ENCODE results near the gene EIF2AK2.

The EIF2AK2 gene

DNA sequence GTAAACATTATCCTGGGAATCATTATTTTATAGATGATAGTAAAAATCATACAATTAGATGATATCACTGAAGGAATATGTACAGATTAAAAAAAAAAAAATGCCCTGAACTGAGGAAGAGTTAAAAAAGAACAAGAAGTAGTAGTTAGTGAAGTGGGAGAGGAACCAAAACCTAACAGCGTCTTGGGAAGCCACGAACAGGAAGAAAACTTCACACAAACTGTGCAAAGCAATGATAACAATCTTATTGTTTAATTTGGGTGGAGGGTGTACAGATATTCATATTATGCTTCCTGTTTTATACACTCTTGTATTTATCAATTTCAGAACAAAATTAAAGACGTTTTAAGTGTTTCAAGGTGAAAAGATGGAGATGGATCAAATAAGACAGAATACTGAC, 76.1 kb downstream of the EIF2AK2 start:
- in situ Hi-C loops (cut with MboI; ENCODE audit: low sequenced_read_pairs, unreplicated experiment), result no loop called here
- TF ChIP-seq, protein P1, sequence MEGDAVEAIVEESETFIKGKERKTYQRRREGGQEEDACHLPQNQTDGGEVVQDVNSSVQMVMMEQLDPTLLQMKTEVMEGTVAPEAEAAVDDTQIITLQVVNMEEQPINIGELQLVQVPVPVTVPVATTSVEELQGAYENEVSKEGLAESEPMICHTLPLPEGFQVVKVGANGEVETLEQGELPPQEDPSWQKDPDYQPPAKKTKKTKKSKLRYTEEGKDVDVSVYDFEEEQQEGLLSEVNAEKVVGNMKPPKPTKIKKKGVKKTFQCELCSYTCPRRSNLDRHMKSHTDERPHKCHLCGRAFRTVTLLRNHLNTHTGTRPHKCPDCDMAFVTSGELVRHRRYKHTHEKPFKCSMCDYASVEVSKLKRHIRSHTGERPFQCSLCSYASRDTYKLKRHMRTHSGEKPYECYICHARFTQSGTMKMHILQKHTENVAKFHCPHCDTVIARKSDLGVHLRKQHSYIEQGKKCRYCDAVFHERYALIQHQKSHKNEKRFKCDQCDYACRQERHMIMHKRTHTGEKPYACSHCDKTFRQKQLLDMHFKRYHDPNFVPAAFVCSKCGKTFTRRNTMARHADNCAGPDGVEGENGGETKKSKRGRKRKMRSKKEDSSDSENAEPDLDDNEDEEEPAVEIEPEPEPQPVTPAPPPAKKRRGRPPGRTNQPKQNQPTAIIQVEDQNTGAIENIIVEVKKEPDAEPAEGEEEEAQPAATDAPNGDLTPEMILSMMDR (IDR thresholded peaks at IDR 0.05; ENCODE audit: borderline replicate concordance, control extremely low read depth, extremely low read depth, insufficient read depth, missing control alignments), result no peak
- DNase-seq (ENCODE audit: low spot score), result no peak

DNA sequence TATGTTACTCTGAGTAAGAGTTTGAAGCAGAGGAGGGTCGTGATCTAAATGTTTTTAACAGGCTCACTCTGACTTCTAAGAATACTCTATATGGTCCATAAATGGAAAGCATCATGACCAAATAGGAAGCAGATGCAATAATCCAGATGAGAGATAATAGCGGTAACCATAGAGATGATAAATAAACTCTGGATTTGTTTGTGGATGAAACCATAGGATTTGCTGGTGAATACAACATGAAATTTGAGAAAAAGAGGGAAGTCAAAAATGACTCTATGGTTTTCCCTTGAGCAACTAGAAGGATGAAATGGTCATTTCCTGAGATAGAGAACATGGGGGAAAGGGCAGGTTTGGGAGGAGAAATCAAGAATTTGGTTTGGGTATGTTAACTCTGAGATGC, 76.5 kb downstream of the EIF2AK2 start:
- DNase-seq (ENCODE audit: low spot score), result no peak
- TF ChIP-seq, protein P1 (IDR thresholded peaks at IDR 0.05; ENCODE audit: borderline replicate concordance, control extremely low read depth, extremely low read depth, insufficient read depth, missing control alignments), result no peak
- in situ Hi-C loops (cut with MboI; ENCODE audit: low sequenced_read_pairs, unreplicated experiment), result no loop called here

DNA sequence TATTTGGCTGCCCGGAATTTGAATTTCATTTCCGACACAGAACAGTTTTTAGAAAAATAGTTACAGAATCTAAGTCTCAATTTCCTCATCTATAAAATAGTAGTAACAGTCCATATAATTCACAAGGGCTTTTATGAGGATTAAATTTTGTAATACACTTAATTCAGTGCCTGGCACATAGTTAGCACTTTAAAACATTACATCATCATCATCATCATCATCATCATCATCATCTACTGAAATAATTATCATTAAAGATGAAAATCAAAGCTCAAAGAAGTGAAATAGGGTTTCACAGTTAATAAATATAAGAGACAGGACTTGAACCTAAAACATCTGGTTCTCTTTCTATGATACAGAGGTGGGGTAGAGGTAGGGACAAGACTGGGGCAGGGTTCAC, 85.8 kb downstream of the EIF2AK2 start:
- TF ChIP-seq, protein P1 (IDR thresholded peaks at IDR 0.05; ENCODE audit: borderline replicate concordance, control extremely low read depth, extremely low read depth, insufficient read depth, missing control alignments), result no peak
- in situ Hi-C loops (cut with MboI; ENCODE audit: low sequenced_read_pairs, unreplicated experiment), result no loop called here
- no peak for DNase-seq (ENCODE audit: low spot score)

DNA sequence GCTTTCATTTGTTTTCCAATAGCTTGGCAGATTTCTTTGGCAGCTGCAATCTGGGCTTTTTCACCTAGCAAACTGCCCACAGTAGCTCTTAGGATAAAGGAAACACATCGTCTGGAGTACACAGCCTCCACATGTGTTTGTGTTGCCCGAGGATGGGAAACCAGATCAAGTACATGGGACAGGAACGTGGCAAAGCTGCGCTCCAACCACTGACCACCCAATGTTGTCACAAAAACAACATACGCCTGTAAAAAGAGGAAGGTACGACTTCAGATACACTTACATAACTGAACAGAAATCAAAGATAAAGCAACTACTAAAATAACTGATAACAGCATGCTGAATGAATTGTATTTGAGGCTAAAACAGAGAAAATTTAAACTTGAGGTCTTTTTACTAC, 88.1 kb downstream of the EIF2AK2 start:
- no peak for DNase-seq (ENCODE audit: low spot score)
- in situ Hi-C loops (cut with MboI; ENCODE audit: low sequenced_read_pairs, unreplicated experiment), result no loop called here
- TF ChIP-seq, protein P1 (IDR thresholded peaks at IDR 0.05; ENCODE audit: borderline replicate concordance, control extremely low read depth, extremely low read depth, insufficient read depth, missing control alignments), result no peak

DNA sequence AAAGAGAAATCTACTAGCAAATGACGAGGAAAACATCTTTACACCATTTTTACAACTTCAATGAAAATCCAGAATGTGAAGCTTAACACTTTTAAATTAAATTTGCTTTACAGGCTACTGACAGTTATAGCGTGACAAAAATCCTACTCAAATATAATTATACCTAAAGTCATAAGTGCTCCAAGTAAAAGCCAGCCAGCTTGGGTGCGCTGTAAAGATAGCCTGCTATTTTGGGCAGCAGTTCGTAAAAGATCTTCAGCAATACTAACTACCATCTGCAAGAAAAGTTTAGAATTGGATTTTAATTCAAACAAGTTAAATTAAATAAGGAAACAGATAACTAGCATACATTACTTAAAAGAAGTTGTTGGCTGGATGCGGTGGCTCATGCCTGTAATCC, 95.0 kb downstream of the EIF2AK2 start:
- TF ChIP-seq, protein P1 (IDR thresholded peaks at IDR 0.05; ENCODE audit: borderline replicate concordance, control extremely low read depth, extremely low read depth, insufficient read depth, missing control alignments), result no peak
- in situ Hi-C loops (cut with MboI; ENCODE audit: low sequenced_read_pairs, unreplicated experiment), result no loop called here
- DNase-seq (ENCODE audit: low spot score), result no peak

DNA sequence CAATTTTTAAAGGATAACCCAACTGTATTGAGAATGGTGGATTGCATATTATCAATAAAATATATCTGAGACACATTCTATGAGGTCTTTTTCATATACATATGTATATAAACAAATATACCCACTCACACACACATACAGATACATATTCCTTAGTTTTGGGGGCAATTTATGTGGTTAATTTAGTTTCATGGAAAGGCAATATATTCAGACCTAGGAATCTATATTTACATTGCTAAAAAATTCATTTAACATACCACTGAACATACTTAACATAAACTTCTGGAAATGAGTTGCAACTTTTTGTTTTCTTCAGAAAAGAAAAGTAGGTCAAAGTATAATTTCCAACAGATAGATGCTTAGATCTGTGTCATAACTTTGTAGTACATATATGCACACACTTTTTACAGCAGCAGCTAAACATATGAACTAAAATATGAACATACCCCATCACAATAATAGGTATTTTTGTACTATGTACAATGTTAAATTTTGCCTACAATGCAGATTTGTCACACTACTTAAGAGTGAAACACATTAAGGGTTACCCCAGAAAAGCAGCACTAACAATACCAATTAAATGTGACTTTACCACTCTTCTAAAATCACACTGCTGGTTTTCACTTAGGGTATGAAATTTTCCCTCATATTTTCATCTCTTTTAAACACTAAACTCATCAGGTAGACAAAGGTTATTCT, 95.6 kb downstream of the EIF2AK2 start:
- in situ Hi-C loops (cut with MboI; ENCODE audit: low sequenced_read_pairs, unreplicated experiment), result no loop called here
- DNase-seq (ENCODE audit: low spot score), result no peak
- TF ChIP-seq, protein P1 (IDR thresholded peaks at IDR 0.05; ENCODE audit: borderline replicate concordance, control extremely low read depth, extremely low read depth, insufficient read depth, missing control alignments), result no peak

All from GM13976 (cell line).